ENCODE data around the gene NINL.

Gene NINL

DNA sequence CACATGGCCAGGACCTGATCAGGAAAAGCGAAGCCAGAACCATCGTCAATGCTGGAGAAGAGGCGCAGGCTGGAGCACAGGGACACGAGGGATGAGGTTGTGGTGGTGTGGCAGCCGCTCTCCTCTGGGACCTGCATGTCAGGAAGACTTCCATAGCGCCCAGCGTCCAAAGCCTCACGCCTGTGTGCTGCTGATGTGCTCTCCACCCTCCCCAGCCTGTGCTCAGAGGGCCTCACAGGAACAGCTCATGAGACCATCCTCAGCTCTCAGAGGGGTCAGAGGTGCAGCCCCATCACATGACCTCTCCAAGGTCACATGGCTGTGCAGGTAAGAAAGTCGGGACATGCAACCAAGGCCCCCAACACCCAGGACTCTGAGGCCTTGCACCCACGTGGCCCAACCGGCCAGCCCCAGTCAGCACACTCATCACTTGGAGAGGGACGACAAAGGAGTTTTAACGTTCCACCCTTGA, 84.4 kb downstream of the NINL start:
- DNase-seq (ENCODE audit: low spot score) = no peak

DNA sequence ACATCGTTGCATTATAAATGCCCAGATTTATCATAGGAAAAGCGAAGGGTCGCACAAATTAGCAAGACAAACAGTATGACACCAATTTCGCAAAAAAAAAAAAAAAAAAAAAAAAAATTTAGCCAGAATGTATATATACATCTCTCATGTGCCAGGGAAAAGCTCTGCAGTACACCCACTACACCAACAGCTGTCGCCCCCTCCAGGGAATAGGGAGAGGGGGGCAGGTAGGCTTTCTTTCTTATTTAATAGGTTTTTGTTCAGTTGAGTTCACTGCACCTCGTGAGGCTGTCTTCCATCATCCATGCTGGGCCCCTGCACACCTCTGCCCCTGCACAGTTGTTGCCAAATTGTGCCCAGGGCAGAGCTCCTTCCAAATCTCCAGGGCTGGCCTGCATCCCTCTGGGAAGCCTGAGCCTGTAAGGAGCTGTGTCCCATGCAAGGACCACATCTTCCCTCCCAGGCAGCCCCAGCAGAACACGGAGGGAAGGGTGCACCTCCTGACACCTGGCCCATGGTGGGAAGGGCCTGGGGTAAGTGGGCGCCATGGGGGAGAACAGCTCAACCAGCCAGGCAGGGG, 85.4 kb downstream of the NINL start:
- no peak for DNase-seq (ENCODE audit: low spot score)

DNA sequence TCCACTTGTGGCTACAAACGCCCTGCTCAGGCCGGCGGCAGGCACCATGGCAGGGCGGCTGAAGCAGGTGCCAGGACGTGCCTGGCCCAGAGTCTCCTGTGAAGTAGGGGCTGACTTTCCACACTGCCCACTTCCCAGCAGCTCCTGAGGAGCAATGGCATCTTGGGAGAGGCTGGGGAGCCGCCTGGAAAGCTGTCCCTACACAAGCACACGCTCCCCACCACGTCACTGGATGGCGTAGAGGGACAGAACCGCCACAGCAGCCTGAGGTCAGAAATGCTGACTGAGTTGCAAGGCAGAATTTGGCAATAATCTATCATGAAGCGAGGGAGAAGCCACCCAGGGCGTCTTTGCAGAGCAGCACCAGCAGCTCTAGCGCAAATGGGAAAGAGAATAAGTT, 86.3 kb downstream of the NINL start:
- DNase-seq (ENCODE audit: low spot score) = no peak

DNA sequence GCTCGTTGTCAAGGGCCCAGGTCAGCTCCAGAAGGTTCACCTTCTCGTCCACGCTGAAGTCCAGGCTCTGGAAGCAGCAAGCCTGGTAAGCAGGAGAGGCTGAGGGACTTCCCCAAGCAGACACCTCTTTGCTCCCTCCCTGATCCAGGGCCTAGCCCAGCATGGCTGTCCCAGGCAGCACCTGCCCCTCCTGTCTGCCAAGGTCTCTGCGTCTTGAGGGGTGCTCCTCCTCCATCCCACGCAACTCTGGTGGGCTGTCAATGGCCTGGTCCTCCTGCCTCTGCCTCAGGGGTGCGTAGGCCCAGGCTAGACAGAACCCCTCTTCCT, 87.1 kb downstream of the NINL start:
- no peak for DNase-seq (ENCODE audit: low spot score)

DNA sequence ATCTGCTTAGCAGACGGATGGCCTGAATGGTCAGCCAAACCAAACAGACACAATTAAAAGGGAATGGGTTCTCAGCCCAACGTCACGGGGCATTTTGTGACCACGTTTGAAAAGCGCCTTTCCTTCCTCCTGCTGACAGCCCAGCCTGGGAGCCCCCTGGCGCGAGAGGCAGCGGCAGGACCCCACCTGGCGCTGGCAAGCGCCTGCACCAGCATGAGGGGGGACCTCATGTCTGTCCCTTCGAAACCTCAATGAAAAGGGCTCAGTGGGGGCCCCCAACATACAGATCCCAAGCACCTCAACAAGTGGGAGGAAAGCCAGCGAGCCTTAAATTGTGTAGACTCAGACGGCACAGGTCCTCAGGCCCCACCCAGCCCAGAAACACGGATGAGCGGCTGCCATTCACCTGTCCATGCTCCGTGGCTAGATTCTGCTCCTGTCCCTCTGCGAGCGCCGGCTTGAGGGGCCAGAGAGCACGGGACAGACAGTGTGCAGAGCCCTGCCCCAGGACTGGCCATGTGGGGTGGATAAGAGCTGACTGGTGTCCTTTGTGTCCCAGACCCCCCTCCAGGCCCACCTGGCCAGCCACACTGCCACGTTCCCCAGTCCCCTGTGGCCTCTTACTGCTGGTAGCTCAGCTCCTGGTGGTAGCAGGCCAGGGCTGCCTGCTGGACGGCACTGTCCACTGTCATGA, 87.6 kb downstream of the NINL start:
- DNase-seq (ENCODE audit: low spot score) = no peak

DNA sequence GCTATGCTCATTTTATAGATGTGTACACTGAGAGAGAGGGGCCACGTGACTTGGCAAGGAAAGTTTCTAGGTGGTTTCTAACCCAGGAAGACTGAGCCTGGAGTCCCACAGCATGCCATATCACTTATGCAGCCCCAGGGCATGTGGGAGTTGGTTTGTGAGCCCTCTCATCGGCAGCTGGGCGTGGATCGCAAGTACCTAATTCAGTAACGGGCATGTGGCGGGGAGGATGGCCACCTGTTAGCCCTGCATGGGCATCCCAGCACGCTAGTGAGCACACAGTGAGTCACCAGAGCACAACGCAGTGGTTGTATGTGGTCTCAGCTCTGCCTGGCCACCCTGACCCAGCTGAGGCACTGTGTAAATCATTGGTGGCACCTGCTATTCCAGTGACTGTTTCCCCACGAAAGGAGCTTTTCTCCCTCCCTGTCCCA, 88.3 kb downstream of the NINL start:
- DNase-seq (ENCODE audit: low spot score) = peak; percentile 53

DNA sequence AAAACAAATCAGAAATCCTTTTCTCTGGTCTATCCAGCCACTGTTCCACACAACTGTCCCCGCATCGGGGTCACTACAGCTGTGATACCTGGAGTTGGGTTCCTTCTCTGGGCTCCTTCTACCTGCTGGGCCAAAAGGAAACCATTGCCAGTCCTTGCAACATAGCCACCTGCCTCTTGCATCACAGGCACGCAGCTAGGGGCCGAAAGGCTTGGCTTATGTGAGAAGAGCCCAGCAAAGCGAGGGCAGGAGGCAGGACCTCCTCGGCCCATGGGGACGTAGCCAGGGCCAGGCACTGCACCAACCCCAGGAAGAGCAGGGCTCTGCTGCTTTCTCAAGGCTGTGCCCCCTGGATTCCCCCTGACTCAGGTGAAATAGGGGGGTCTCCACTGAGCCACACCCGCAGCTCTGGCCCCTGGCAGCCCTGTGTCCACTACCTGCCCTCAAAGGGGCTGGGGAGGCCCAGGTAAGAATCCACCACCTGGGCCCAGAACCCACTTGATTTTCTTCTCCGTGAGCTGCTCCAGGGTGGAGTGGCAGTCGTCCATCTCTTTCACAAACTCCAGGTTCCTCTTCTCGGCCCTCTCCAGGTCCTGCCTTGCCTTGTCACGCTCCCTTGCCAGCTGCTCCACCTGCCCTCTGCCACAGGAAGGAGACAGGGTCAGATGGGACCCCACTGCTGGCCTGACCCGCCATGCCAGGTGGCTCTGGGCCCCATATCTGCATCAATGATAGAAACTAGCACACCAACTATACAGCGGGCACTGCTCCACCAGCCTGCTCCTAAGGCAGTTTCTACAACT, 89.0 kb downstream of the NINL start:
- no peak for DNase-seq (ENCODE audit: low spot score)

DNA sequence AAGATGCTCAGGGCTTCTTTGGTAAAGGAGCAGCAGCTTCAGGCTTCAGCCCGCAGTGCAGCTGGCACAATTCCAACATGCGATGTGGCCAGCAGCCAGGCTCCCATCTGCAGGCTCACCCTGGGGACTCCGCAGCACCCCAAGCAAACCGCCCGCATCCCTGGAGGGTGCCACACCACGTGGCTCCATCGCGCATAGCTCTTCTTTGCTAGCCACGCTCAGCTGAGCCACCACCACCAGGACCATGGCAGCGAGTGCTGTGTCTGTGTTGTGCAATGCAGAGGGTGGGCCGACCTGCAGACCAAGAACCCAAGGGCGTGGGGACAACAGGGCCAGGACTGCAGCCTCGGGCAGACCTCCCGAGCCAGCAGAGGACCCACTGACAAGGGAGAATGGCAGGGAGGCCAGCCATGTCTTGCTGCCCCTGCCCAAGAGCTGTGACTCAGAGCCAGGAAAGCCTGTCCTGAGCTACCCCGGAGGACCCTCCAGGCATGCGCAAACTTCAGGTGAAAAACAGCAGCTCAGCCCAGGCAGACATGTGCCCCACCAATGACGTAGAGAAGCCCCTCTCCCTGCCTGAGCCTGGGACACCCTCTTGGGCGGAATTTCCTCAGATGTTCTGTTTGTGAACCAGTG, 90.0 kb downstream of the NINL start:
- DNase-seq (ENCODE audit: low spot score) = no peak

DNA sequence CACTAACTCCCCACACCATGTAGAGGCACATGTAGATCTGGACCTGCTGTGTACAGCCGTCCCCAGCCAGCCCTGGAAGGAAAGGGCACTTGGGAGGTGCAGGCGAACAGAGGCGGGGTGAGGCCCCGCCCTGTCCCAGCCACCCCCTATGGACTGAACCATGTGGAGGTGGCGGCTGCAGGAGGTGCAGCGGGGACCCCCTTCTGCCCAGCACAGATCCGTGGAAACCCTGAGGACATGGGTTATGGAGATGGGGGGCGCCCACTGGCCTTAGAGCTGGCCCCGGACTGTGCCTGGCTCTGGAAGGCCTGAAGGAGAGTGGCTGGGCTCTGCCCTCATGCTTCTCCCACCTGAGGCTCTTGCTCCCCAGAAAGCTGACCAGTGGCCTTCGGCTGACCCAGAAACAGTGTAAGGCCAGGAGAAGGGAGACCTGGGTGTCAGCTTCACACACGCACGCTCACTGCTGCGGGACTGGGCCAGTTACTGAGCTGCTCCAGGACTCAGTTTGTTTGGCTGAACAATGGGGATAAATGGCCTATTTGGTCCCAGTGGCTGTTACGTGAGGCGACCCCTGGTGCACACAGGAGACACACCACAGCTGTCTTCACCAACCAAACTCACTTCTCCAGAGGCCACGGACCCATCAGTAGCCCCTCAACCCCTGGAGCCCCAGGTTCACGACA, 90.7 kb downstream of the NINL start:
- DNase-seq (ENCODE audit: low spot score) = no peak

DNA sequence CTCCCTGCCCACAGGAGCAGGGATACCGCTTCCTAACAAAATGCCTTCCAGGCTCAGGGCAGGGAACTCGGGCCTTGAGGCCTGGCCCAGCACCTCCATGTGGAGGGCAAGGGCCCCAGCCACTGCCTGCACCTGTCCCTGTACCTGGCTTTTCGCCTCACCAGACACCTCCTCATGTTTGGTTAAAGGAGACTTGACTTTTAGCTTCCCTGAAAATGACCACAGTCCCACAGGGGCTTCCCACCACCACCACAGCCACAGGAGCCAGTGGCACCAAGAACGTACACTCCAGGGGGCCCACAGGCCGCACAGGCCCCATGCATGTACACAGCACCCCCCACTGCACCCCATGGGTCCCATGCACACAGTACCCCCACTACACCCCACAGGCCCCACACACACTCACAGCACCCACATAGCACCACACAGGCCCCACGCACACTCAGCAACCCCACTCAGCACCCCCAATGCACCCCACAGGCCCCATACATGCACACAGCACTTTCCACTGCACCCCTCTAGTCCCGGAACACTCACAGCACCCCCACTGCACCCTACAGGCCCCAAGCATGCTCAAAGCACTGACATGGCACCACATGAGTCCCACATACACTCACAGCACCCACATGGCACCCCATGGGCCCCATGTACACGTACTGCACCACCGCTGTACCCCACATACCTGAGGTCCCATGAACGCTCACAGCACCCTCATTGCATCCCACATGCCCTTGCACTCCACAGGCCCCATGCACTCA, 91.4 kb downstream of the NINL start:
- DNase-seq (ENCODE audit: low spot score) = no peak

DNA sequence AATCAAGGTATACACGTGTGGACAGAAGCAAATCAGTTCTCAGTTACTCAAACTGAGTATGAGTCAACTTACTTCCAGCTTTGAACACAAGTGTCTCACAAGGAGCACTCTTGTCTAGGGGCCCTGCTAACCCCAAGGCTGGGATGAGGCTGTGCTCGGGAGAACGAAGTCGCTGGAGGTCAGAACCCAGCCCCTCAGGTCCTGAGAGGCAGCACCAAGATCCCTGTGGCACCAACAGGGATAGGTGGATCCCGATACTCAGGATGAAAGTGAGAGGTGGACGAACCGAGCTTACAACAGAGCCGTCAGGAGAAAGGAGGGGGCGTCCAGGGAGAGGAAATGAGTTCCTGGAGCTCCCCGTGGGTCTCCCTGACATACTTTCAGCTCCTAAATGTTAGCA, 92.2 kb downstream of the NINL start:
- DNase-seq (ENCODE audit: low spot score) = no peak

DNA sequence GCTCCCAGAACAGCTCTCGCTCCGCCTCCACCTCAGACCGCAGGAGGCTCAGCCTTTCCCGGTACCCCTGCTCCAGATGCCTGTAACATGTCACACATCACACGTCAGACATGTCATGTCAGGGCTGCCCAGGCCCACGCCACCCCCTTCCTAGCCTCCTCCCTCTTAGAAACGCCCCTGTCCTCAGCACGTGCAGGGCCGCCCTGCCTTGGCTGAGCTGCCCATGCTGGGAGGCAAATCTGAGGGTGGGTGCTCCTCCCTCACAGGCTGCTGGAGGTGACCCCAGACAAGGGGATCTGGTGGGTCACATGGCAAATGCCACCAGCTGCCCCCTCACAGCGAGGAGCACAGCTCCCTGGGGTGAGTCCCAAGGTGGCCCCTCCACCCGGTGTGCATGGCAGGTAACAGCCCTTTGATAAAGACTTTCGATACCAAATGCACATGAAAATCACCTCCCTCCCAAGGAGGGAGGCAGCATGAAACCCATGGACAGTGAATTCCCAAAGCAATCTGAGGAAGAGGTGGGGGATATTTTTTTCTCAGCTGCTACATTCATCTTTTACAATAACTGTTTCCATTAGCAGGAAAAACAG, 93.8 kb downstream of the NINL start:
- no peak for DNase-seq (ENCODE audit: low spot score)

DNA sequence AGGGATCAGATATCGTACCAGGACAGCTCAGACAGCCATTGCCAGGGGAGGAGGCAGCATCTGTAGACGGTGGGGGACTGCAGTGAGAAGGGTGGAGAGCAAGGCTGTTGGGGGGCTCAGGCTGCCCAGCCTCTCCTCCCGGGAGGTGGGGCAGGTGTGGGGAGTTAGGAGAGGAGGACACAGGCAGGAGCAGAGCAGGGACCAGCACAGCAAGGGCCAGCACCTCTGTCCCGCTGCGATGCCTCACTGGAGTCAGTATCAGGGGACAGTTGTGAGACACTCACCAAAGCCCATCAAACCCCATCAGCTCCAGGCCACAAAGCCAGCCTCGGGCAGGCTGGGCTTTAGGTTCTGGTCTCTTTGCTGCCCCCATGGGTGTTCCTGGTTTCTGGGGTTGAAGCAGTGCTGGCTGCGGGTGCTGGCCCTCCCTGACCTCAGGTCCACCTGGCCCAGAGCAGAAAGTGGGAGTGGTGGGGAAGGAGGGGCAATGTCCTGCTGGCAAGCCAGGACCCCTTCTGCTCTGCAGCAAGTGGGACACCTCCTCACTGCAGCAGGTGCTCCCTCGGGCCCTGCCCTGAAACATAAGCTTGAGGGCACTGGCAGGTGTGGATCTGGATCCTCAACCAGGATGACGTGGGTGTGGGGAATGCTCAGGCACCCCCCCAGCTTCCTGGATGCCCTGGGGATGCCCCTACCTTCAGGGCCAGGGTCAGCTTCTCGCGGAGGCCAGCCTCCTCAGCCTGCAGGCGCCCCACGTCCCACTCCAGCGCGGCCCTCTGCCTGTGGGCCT, 94.5 kb downstream of the NINL start:
- DNase-seq (ENCODE audit: low spot score) = no peak

DNA sequence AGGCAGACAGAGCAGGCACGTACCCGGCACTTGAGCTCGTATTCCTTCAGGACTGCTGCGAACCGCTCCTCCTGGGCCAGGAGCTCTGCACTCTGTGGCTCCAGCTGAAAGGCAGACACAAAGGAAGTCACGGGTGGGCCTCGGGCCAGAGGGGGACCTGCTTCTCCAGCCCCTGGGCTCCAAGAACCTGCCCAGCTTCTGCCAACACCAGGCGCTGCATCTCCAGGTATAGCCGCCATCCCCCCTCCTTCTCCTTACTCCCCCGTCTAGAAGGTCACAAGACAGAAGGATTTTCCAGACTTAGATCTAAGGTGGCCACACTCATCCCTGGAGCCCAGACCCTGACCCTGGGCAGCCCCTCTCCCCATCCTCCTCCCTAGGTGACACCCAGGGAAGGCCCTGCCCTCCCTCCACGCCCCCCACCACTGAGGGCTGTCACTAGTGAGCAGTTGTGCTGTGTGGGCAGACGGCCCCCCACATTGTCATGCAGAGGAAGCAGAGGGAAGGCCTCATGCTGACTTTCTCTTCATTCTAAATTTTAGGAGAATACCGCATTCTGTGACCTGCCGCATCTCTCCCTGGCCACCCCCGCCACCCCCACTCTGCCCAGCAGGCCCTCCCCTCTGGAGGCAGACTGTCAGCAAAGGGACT, 96.0 kb downstream of the NINL start:
- DNase-seq (ENCODE audit: low spot score) = no peak

DNA sequence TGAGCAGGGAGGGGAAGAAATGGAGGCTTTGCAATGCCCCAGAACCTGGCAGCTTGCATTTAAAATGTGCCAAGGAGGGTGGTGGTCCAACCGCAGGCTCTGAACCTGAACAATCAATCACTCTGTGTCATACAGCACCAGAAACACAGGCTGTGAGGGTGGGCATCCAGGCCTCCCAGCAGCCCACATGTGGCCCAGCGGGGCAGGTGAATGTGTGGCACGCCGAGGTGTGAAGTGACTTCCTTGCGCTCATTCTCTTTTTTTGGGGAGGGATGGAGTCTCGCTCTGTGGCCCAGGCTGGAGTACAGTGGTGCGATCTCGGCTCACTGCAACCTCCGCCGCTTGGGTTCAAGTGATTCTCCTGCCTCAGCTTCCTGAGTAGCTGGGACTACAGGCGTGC, 97.4 kb downstream of the NINL start:
- no peak for DNase-seq (ENCODE audit: low spot score)

DNA sequence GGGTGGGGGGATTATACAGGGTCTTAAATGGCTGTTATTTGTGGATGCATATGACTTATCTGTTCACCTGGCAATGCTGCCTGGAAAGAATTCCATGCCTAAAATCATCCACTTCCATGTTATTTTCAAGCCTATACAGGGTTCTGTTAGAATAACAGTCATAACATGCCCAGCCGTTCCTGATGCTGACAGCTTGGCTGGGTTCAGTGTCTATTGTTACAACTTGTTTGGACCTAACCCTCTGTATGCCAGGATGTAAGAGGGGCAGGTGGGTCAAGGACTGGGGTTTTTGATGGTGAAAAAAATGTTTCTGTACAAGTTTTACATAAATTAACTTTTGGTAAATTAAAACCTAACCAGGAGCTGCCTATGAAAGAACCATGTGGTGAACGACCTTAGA, 98.0 kb downstream of the NINL start:
- DNase-seq (ENCODE audit: low spot score) = no peak

DNA sequence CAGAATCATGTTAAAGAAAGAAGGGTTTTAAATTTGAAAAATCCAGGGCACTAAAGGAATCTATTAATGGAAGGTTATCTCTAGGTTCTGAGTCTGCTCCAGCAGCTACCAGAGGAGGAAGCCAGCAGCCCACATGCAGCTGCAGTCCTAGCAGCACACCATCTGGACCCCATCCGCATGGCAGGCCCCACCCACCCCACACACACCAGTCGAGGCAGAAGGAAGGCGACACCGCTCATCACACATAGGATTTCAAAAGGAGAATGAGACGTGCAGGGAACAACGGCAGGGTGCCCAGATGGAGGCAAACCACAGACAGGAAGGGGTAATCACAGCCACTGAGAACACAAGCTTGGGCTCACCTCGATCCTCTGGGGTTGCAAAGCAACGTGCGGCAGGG, 99.0 kb downstream of the NINL start:
- DNase-seq (ENCODE audit: low spot score) = no peak

DNA sequence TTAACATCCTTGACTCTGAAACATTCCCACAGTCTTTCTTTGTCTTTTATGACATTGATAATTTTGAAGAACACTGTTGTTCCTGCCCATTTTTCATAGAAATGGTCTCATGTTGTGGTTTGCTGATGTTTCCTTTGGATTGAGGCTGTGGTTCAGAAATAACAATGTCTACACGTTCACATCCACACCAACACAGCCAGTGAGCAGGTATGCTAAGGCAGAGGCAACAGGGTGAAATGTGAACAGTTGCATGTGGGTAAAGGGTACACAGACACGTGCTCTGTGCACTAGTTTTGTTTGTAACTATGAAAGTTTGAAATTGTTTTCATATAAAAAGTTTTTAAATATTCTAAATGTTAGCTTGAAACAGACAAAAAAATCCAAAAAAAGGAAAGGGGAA, 99.5 kb downstream of the NINL start:
- DNase-seq (ENCODE audit: low spot score) = no peak

DNA sequence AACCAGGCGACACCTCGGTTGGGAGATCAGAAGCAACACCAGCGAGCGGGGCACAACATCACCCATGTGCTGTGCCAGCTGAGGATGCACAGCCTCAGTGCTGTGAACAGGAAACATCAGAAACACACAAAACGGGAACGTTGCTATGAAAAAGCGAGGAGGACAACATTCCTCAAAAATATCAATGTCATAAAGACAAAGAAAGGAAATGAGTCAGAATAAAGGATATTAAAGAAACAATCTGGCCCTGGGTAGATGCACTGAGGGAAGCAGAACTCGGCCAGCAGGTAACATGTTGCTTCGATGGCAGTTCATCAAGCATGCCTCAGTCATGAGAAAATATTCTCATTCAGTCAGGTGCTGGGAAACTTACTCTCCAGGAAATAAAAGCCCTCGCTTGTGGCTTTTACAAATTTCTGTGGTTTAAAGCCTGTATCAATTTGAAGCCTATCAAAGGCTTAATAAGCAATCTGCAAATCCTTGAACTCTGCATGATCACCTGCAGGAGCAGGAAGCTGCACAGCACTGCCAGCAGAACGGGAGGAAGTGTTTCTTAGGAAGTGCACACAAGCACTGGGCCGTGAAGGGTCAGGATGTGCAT, 100.3 kb downstream of the NINL start:
- no peak for DNase-seq (ENCODE audit: low spot score)

All from LoVo (cell line).